ENCODE results near the gene RILPL1.

The RILPL1 gene

GRCh38 chr12:123528858-123529257 is 4.7 kb downstream of the RILPL1 start:
- TF ChIP-seq CTCF (IDR thresholded peaks at IDR 0.05; ENCODE audit: insufficient read depth, low read depth, low read length, missing control alignments), result no peak
- no peak for DNase-seq (ENCODE audit: low read depth)
- no peak overlapping the region for H3K4me3 ChIP-seq (ENCODE audit: low read depth, low read length)

GRCh38 chr12:123526542-123527080 is 6.9 kb downstream of the RILPL1 start:
- no peak for TF ChIP-seq CTCF (IDR thresholded peaks at IDR 0.05; ENCODE audit: insufficient read depth, low read depth, low read length, missing control alignments)
- no peak overlapping the region for H3K4me3 ChIP-seq (ENCODE audit: low read depth, low read length)
- DNase-seq (ENCODE audit: low read depth), result no peak

GRCh38 chr12:123524378-123524777 is 9.1 kb downstream of the RILPL1 start:
- no peak overlapping the region for H3K4me3 ChIP-seq (ENCODE audit: low read depth, low read length)
- no peak for TF ChIP-seq CTCF (IDR thresholded peaks at IDR 0.05; ENCODE audit: insufficient read depth, low read depth, low read length, missing control alignments)
- DNase-seq (ENCODE audit: low read depth), result no peak

GRCh38 chr12:123523518-123523917 is 10.0 kb downstream of the RILPL1 start:
- TF ChIP-seq CTCF (IDR thresholded peaks at IDR 0.05; ENCODE audit: insufficient read depth, low read depth, low read length, missing control alignments), result no peak
- no peak overlapping the region for H3K4me3 ChIP-seq (ENCODE audit: low read depth, low read length)
- no peak for DNase-seq (ENCODE audit: low read depth)

GRCh38 chr12:123522164-123522563 is 11.4 kb downstream of the RILPL1 start:
- H3K4me3 ChIP-seq (ENCODE audit: low read depth, low read length), result no peak overlapping the region
- no peak for TF ChIP-seq CTCF (IDR thresholded peaks at IDR 0.05; ENCODE audit: insufficient read depth, low read depth, low read length, missing control alignments)
- no peak for DNase-seq (ENCODE audit: low read depth)

GRCh38 chr12:123520567-123521474 is 12.7 kb downstream of the RILPL1 start:
- TF ChIP-seq CTCF (IDR thresholded peaks at IDR 0.05; ENCODE audit: insufficient read depth, low read depth, low read length, missing control alignments), result no peak
- no peak overlapping the region for H3K4me3 ChIP-seq (ENCODE audit: low read depth, low read length)
- DNase-seq (ENCODE audit: low read depth), result no peak
